Measurements from ENCODE around the gene ARMH3. TPM values are rescaled to one million over a fixed set of nuclear protein-coding genes. Genes with fewer than 3 reads are reported as not detected.

ARMH3 gene
- total RNA-seq, 1 donor from 2014 or later = 23.2 TPM

GRCh38 chr10:101818872-101819633 is 236.9 kb downstream of the ARMH3 start:
- Mint-ChIP-seq H3K9me3 (no peaks in the 10 kb centered on the region), H3K27ac (peak overlapping the region; percentile 95), H3K4me3 (peak overlapping the region; percentile 89), H3K36me3 (ENCODE audit: low read depth) (peaks cover 23% of the 10 kb centered on the region), H3K4me1 (peaks cover 42% of the 10 kb centered on the region), H3K27me3 (no peaks in the 10 kb centered on the region)
- DNase-seq = no peak
- intact Hi-C loops (cut with micrococcal nuclease) = loop anchor here (1.0 to 10.0 kb wide), 10 partner anchors 11 to 1284 kb away; partner anchors contain the start of genes ACTR1A, ARMH3, BTRC and HIF1AN

DNA sequence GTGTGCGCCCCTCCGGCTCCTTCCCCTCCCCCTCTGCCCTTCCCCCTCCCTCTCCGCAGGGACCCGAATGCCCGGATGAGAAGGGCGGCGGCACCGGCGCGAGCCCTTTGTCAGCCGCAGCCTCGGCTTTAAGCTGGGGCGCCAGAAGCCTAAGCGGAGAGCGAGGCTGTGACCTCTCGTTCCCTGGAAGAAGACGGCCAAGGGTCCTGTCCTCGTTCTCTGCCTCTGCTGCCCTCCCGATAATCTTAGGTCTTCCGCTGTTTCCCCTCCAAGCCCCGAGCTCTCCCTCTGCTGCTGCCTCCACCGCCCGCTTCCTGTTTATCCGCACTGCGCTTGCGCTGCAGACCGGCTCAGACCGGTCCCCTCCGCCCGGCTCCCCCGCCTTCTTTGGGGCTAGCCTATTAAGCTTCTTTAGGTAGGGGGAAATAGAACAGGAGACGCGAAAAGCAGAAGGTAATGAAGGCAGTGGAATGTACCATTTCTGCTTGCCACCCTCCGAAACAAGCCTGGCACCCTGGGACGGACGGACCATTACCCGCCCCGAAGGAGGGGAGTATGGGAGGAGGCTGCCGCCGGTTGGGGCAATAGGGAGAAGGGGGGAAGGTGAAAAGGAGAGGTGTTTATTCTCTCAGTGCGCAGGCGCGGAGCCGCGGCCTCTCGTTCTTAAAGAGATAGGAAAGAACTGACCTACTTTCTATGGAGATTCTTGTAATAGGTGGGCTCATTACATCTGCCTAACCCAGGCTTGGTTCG is 237.7 kb downstream of the ARMH3 start, which contains the start of gene OGA:
Gene OGA (minus strand): TSS at position 326 of the 753 bp plus-strand sequence. CDS start 422 bp downstream, outside the sequence.
- peak within 1 kb of the TSS; percentile 95 for H3K27ac Mint-ChIP-seq
- H3K4me3 Mint-ChIP-seq = peak within 1 kb of the TSS; percentile 89
- peaks cover 30% of the 10 kb centered on the region for H3K36me3 Mint-ChIP-seq (ENCODE audit: low read depth)
- H3K4me1 Mint-ChIP-seq = peaks cover 48% of the 10 kb centered on the region
- intact Hi-C loops (cut with micrococcal nuclease) = loop anchor here (1.0 to 10.0 kb wide), 10 partner anchors 12 to 1283 kb away; partner anchors contain the start of genes ACTR1A, ARMH3, BTRC and HIF1AN
- H3K27me3 Mint-ChIP-seq = no peaks in the 10 kb centered on the region
- no peaks in the 10 kb centered on the region for H3K9me3 Mint-ChIP-seq
- peak; percentile 99 for DNase-seq

DNA sequence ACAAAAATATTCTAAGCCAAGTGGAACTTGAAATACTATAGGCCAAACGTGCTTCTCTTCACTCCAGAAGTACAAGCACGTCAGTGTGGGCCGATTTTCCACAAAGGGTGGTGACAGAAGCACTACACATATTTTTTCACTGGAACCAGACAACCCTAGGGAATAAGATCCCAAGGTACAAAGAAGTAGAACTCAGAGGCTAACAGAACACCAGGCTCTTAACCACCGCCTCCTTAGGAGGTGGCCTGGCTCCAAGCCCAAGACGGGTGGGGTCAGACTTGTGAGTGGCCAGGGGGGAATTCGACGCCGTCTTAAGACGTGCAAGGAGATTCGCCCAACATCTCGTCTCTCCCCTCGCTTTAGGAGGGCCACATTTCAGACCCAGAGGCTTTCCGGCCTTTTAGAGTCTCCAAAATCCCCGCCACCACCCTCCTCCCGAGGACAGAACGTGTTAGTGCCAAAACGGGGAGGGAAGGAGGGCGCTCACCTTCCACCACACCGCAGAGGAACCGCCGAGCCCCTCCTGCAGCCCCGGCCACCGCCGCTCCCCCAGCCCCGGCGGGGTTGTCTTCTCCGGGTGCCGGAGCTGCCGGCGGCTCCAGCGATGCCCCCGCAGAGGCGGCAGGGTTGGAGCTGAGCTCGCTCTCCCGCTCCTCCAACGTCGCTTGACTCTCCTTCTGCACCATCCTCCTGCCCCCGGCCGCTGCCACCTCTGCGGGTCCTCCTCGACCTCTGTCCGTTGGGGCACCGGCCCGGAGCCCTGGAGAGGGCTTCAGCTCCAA is 238.4 kb downstream of the ARMH3 start:
- H3K9me3 Mint-ChIP-seq = no peaks in the 10 kb centered on the region
- H3K36me3 Mint-ChIP-seq (ENCODE audit: low read depth) = peaks cover 36% of the 10 kb centered on the region
- peak; percentile 82 for DNase-seq
- no peaks in the 10 kb centered on the region for H3K27me3 Mint-ChIP-seq
- peak overlapping the region; percentile 95 for H3K27ac Mint-ChIP-seq
- intact Hi-C loops (cut with micrococcal nuclease) = loop anchor here (1.0 to 10.0 kb wide), 10 partner anchors 13 to 1283 kb away; partner anchors contain the start of genes ACTR1A, ARMH3, BTRC and HIF1AN
- H3K4me3 Mint-ChIP-seq = peak overlapping the region; percentile 89
- peaks cover 53% of the 10 kb centered on the region for H3K4me1 Mint-ChIP-seq

GRCh38 chr10:101816913-101817336 is 239.0 kb downstream of the ARMH3 start:
- intact Hi-C loops (cut with micrococcal nuclease) = loop anchor here (1.0 to 10.0 kb wide), 6 partner anchors 10 to 1282 kb away; partner anchors contain the start of genes BTRC, HIF1AN and PPRC1
- Mint-ChIP-seq H3K27ac (peak overlapping the region; percentile 95), H3K9me3 (no peaks in the 10 kb centered on the region), H3K4me1 (peaks cover 52% of the 10 kb centered on the region), H3K36me3 (ENCODE audit: low read depth) (peaks cover 35% of the 10 kb centered on the region), H3K27me3 (no peaks in the 10 kb centered on the region), H3K4me3 (peak overlapping the region; percentile 89)
- no peak for DNase-seq

GRCh38 chr10:101816376-101816775 is 239.6 kb downstream of the ARMH3 start:
- H3K36me3 Mint-ChIP-seq (ENCODE audit: low read depth) = peaks cover 35% of the 10 kb centered on the region
- H3K4me3 Mint-ChIP-seq = peak overlapping the region; percentile 89
- peak overlapping the region; percentile 82 for H3K27ac Mint-ChIP-seq
- H3K27me3 Mint-ChIP-seq = no peaks in the 10 kb centered on the region
- H3K4me1 Mint-ChIP-seq = peaks cover 47% of the 10 kb centered on the region
- intact Hi-C loops (cut with micrococcal nuclease) = loop anchor here (1.0 to 10.0 kb wide), 6 partner anchors 9 to 1282 kb away; partner anchors contain the start of genes BTRC, HIF1AN and PPRC1
- no peak for DNase-seq
- no peaks in the 10 kb centered on the region for H3K9me3 Mint-ChIP-seq

GRCh38 chr10:101814466-101815071 is 241.4 kb downstream of the ARMH3 start:
- peak overlapping the region; percentile 89 for H3K4me3 Mint-ChIP-seq
- no peak for DNase-seq
- intact Hi-C loops (cut with micrococcal nuclease) = loop anchor here (5.0 to 10.0 kb wide), 5 partner anchors 122 to 1280 kb away; partner anchors contain the start of genes BTRC, HIF1AN and PPRC1
- no peaks in the 10 kb centered on the region for H3K9me3 Mint-ChIP-seq
- peaks cover 42% of the 10 kb centered on the region for H3K4me1 Mint-ChIP-seq
- peaks cover 48% of the 10 kb centered on the region for H3K36me3 Mint-ChIP-seq (ENCODE audit: low read depth)
- peak overlapping the region; percentile 90 for H3K27ac Mint-ChIP-seq
- H3K27me3 Mint-ChIP-seq = no peaks in the 10 kb centered on the region

GRCh38 chr10:101812606-101813005 is 243.4 kb downstream of the ARMH3 start:
- intact Hi-C loops (cut with micrococcal nuclease) = loop anchor here (10.0 kb wide), 2 partner anchors 458 to 1278 kb away; partner anchors contain the start of genes BTRC and HIF1AN
- H3K27me3 Mint-ChIP-seq = no peaks in the 10 kb centered on the region
- DNase-seq = no peak
- peaks cover 35% of the 10 kb centered on the region for H3K4me1 Mint-ChIP-seq
- no peaks in the 10 kb centered on the region for H3K9me3 Mint-ChIP-seq
- no peak overlapping the region for H3K4me3 Mint-ChIP-seq
- H3K27ac Mint-ChIP-seq = no peak overlapping the region
- H3K36me3 Mint-ChIP-seq (ENCODE audit: low read depth) = peaks cover 55% of the 10 kb centered on the region

DNA sequence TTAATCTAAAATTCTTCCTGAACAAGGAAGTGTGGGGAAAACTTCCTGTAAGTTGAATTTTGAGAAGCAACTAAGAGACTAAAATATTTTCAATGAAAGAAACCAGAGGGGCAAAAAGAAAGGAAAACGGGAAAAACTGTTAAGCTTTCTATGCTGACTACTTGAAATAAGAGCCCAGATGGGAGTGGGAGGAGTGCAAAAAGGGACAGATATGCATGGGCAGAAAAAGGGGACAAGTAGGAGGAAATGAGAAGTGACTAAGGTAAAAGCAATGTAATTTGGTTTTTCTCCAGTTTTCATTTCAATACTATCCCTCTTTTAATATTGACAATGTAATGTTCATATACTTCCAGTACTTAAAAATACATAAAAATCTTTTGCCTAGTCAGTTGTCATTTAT is 248.8 kb downstream of the ARMH3 start:
- intact Hi-C loops (cut with micrococcal nuclease) = loop anchor here (1.0 kb wide), 1 partner anchor 9 kb away; no protein-coding TSS in a partner anchor
- no peak for DNase-seq
- peaks cover 9% of the 10 kb centered on the region for H3K4me1 Mint-ChIP-seq
- H3K4me3 Mint-ChIP-seq = no peak overlapping the region
- H3K27ac Mint-ChIP-seq = no peak overlapping the region
- H3K27me3 Mint-ChIP-seq = no peaks in the 10 kb centered on the region
- peaks cover 52% of the 10 kb centered on the region for H3K36me3 Mint-ChIP-seq (ENCODE audit: low read depth)
- H3K9me3 Mint-ChIP-seq = no peaks in the 10 kb centered on the region

GRCh38 chr10:101803511-101803910 is 252.5 kb downstream of the ARMH3 start:
- Mint-ChIP-seq H3K36me3 (ENCODE audit: low read depth) (peaks cover 56% of the 10 kb centered on the region), H3K27me3 (no peaks in the 10 kb centered on the region), H3K27ac (no peak overlapping the region), H3K4me3 (no peak overlapping the region), H3K4me1 (peaks cover 10% of the 10 kb centered on the region), H3K9me3 (no peaks in the 10 kb centered on the region)
- intact Hi-C loops (cut with micrococcal nuclease) = no loop called here
- no peak for DNase-seq

- peaks cover 74% of the 10 kb centered on the region for H3K36me3 Mint-ChIP-seq (ENCODE audit: low read depth)
- intact Hi-C loops (cut with micrococcal nuclease) = no loop called here
- H3K27me3 Mint-ChIP-seq = no peaks in the 10 kb centered on the region
- no peak overlapping the region for H3K4me3 Mint-ChIP-seq
- no peaks in the 10 kb centered on the region for H3K9me3 Mint-ChIP-seq
- peaks cover 6% of the 10 kb centered on the region for H3K4me1 Mint-ChIP-seq
- DNase-seq = no peak
- no peak overlapping the region for H3K27ac Mint-ChIP-seq
Observed at GRCh38 chr10:101797403-101798059, 258.4 kb downstream of the ARMH3 start.
